Activated CD4-positive, alpha-beta T cell treated with anti-CD3 and anti-CD28 coated beads, Interleukin-2, amount 50 U/mL, for 48 hours (primary cell): ENCODE data around the gene CDH8.
"Not testable (repeated sequence)": the region's sequence is repeated elsewhere in the genome, so short reads cannot be mapped to it uniquely, and the experiment has no call there.

Source experiments
- DNase-seq, 2 experiments: peaks; one replicate each; pipeline ENCODE4 v3.0.0-alpha.2; 2020

CDH8 gene

DNA sequence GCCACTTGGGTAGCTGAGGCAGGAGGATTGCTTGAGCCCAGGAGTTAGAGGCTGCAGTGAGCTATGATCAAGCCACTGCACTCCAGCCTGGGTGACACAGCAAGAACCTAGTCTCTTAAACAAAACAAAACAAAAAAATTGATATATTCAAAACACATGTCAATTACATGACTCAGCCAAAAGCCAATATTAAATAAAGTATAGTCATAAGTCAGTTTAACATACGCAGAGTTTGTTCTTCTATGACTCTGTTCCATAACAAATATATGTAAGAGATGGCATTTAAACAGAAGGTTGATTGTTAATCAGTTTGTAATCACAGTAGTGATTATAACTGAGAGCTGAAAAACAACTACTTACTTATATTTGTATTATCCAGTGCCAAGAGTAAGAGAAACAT lies 106.5 kb downstream of the CDH8 start:
- no peak for DNase-seq

DNA sequence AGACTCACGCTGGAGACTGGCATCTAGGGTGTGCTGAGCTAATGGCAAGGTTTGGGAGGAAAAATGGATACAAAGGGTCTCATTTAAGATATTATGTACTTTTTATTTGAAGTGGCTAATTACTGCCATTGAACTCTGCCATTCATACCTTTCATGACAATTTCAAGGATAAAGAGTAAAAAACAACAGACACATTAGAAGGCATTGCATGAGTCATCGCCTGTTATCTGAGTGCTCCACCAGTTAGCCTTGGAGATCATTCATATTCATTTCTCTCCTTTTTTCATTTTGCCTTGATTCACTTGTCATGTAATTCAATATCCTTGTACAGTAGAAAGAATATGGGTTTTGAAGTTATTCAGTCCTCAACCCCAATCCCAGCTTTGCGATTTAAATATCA lies 109.5 kb downstream of the CDH8 start:
- no peak for DNase-seq

DNA sequence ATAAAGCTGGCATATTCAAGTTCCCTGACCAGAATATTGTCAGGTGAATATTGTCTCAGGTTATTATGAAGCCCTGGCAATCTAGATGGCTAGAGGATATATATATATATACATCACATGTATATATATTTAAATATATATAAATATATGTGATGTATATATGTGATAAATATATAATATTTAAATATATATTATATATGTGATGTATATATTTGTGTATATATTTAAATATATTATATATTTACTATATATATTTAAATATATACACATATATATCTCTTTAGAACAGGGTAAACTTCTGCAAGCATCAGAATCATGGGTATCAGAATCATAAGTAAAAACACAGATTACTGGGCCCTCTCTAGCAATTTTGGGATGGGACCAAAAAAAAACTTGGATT lies 112.6 kb downstream of the CDH8 start:
- no peak for DNase-seq

DNA sequence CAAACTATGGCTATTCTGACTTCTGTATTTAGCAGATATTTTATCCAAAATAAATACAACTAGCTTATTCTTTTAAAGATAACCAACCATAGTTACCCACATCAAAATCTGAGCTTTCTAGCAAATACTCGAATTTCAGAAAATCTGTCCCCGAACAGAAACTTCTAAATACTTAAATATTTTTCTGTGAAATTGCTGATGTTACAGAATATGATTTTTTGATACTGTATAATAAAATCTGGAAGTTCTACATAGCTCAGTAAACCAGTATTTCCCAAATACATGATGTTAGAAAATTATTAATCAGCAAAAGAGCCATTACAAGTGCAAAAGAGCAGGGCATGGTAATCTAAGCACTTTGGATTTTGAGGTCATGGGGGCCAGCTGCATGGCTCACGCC lies 114.9 kb downstream of the CDH8 start:
- no peak for DNase-seq

DNA sequence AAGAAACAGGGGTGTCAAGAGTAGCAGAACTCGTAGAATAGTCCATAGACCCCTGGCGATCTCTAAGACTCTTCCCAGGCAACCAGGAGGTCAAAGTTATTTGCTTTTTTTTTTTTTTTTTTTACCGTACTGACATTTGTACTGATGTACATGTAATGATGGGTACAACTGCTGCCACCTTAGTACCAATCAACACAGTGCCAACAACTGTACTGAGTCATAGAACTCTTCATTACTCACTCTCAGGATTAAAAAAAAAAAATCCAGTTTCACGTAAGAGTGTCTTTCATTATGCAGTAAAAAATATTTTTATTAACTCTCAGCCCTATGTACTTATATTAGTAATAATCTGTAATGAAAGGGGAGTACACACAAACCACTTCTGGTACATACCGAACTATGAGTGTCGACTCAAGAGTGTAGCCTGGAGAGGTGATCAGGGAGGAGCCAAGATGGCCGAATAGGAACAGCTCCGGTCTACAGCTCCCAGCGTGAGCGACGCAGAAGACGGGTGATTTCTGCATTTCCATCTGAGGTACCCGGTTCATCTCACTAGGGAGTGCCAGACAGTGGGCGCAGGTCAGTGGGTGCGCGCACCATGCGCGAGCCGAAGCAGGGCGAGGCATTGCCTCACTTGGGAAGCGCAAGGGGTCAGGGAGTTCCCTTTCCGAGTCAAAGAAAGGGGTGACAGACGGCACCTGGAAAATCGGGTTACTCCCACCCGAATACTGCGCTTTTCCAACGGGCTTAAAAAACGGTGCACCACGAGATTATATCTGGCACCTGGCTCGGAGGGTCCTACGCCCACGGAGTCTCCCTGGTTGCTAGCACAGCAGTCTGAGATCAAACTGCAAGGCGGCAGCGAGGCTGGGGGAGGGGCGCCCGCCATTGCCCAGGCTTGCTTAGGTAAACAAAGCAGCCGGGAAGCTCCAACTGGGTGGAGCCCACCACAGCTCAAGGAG lies 118.1 kb downstream of the CDH8 start:
- not testable (repeated sequence) for DNase-seq

DNA sequence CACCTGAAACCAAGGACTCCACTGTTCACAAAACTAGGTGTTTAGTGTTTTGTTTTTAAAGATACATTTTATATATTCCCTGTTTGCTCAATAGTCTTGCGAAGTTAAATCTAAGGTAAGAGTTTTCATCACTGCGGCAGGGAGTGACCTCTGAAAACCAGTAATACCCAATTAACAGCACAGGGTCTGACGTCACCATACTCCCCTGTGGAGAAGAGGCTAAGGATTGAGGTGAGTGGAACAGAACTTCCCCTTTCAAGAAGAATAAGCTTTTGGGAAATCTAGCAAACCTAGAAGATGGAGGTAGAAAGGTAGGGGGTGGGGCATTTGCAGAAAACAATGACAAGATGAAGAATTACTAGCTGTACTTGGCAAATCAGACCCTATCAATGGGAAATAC lies 120.7 kb downstream of the CDH8 start:
- DNase-seq: no peak

DNA sequence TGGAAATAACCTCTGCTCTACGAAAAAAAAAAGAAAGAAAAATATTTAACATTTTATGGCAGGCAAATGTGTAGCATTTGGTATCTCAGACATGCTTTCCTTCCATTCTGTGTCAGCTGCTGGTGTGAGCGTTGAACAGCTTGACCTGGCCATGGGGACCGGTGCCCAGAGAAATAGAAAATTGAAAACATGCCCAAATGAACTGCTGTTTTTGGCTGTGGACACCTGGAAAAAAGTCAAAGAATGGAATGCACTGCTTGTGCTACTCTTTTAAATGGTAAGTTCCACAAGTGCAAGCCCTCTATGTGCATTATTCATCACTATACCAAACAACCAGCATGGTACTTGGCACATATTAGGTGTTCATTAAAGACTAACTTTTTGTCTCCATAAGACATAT lies 127.2 kb downstream of the CDH8 start:
- no peak for DNase-seq

DNA sequence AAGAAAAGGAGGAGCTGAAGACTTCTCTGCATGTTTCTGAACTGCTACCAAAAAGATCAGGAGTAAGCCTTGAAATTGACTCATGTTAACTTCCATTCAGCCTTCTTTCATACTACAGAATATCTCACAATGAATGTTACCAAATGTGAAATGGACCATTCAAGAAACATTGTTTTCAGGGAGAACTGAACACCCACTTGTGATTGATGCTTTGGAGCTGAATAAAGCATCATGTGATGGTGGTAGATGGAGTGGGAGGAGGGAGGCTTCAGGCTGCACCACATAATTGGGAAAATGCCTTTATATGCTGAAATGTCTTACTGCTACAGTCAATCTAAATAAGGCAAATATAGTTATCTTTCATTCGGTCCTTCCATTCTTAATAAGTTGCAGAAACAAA lies 127.8 kb downstream of the CDH8 start:
- no peak for DNase-seq

DNA sequence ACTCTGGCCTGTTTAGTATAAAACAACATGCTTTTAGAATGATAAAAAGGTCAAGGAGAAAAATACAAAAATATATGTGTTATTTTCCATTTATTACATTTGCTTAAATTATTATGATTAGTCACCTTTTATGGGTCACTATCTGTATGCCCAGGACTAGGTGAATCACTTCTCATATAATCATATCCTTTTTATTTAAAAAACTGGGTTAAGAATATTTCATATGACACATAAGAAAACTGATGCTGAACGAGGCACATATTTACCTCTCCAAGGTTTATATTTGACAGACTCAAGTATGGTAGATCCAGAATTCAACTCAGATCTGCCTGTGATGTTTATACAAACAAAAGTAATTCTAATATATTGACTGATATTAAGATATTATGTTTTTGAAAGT lies 134.5 kb downstream of the CDH8 start:
- DNase-seq: no peak

DNA sequence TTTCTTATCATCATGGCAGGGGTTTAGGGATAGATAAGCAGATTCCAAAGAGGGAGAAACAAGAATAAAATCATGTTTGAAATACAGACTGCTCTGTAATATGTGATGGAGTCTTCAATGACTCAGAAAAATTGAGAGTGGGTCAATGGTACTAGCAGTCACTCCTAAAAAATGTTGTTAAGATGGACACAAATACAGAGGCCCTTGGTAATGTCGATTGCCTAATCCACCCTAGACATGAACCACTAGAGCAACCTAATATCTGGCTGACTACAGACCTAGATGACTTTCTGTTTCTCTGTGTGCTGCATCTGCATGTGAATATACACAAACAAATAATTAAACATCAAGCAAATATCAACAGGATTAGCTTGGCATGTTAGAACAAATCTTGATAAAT lies 135.8 kb downstream of the CDH8 start:
- DNase-seq: no peak

DNA sequence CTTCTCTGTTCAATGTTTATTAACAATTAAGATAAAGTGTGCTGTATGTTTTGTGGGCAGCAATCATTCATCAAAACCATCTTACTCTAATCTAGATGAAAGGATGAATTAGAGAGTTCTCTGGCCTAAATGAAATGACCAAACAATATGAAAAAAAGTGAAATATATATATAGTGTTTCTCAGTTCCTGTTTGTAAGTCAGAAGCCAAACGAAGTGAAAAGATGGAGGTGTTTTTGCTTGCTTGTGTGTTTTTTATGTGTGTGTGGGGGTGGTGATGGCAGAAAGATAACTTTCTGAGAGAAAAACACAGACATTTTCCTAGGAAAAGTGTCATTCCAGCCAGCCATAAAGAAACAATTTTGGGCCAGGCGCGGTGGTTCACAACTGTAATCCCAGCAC lies 138.6 kb downstream of the CDH8 start:
- DNase-seq: no peak

DNA sequence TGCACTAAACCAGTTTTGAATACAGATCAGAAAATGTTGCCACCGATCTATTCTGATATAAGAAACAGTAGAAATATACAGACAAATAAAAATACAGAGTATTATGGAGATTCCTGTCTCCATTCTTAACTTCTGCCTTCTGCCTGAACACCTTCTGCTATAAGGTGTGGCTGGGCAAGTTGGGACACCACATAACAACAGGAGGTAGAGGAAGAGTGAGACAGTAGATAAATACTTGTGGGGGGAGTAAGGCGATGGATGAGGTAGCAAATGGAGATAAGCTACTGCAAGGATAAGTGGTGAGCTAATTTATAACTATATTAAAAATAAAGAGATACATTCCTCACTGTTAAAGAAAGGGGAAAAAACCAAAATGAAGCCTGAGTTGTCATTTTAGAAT lies 143.7 kb downstream of the CDH8 start:
- no peak for DNase-seq

DNA sequence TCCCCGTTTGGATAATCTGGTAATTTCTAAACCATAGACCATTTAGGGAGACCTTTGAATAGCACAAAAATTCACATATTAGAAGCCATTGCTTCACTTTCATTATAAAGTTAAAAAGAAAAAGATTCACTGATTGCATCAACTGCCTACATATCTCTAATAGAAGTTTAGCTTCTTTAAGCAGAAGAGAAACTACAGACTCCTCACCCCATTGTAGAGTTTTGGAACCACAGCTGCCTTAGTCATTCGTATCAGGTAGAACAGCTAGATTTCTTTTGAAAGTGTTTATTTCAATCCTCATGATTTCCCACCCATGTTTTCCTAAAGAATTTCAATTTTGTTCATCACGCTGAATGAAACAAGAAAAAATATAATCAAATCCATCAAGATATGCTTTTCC lies 144.8 kb downstream of the CDH8 start:
- no peak for DNase-seq

DNA sequence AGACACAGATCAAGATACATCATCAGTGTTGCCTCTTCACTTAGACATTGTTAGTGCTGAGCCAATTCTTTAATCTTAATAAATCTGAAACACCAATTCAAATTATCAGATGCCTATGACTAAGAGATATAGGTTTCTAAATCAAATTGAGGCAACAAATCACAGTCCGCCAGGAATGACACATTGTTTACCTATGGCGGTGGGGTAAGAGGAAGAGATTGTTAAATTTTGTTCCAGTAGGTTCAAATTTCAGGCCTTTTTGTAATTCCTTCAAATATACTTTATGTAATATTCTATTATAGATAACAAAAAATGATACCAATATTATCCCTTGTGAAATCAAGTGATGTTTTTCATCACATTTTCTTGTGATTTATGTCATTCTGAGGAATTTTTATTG lies 145.9 kb downstream of the CDH8 start:
- no peak for DNase-seq

DNA sequence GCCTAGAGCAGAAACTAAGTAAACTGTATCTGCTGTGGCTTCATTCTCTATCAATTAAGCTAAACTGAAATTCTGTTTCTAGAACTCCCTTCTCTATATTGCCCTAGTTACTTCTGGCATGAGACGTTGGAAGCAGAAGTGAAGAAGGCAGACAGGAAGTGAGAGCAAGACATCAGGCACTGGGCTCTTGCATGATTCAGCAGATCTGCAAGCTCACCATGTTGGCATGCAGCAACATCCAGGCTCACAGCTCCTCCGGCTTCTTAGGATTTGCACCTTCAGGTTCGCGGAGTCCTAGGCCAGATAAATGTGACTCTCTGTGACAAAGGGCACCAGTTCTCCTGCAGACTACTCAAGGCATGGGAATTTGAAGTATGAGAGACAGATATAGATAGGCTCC lies 148.3 kb downstream of the CDH8 start:
- DNase-seq: no peak

DNA sequence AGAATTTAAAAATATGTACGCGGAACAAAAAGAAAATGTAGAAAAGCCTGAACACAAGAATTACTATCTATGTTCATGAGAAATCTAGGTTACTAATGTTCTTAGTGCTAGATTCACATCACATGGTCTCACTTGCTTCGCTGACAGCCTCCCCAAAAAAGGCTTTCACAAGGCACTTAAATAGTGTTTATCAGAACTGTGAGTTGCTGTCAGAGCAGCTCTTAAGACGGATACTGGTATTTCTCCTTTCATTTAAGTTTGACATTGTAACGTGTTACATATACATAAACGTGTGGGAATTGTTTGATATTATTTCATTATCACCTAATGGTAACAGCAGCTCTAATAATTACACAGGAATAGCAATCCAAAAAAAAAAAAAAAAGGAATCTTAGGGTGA lies 150.9 kb downstream of the CDH8 start:
- DNase-seq: no peak

DNA sequence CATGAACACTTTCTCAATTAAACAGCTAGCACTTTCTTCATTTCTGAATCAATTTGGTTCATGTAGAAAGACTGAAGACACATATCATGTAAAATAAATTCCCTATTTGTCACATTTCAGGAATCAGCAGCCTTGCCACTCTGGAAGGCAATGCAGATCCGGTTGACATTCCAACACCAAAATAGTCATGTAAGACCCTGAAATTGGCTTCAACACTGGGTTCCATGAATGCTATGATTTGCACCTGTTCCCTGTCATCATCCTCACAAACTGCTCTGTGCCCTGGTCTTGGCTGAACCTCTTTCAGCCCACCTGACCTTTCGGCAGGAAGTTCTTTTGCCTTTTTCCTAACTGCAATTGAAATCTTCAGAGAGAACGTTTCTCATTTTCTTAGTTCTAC lies 156.9 kb downstream of the CDH8 start:
- DNase-seq: no peak

DNA sequence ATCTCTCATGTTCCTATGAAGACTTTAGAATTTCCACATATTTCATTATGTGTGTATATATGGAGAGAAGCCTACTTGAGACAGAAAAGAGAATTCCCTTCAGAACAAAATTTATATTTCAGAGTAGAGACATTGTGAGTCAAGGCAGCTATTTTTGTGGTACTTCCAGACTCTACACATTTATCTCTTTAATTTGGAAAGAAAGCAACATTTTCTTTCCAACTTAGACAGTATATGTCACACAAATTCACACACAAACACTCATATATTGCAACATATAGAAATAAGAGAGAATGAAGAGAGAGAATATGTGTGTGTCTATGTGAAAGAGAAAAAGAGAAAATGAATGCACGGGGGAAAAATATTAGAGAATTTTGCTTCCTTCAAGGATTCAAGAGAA lies 158.8 kb downstream of the CDH8 start:
- no peak for DNase-seq

DNA sequence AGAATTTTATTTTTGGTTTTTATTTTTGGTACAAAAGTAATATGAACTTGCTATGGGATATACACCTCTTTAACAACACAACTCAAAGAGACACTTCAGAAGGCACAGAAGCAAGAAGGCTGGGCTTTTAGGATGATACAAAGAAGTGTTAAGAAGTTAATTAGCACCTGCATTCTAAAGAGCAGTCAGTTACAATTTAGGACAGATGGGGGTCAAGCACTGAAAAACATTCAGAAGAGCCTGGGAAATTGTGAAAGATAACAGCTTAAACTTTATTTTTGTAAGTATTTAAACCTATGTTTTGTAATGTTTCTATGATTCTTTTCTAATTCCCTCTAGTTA lies 163.5 kb downstream of the CDH8 start:
- DNase-seq: no peak

DNA sequence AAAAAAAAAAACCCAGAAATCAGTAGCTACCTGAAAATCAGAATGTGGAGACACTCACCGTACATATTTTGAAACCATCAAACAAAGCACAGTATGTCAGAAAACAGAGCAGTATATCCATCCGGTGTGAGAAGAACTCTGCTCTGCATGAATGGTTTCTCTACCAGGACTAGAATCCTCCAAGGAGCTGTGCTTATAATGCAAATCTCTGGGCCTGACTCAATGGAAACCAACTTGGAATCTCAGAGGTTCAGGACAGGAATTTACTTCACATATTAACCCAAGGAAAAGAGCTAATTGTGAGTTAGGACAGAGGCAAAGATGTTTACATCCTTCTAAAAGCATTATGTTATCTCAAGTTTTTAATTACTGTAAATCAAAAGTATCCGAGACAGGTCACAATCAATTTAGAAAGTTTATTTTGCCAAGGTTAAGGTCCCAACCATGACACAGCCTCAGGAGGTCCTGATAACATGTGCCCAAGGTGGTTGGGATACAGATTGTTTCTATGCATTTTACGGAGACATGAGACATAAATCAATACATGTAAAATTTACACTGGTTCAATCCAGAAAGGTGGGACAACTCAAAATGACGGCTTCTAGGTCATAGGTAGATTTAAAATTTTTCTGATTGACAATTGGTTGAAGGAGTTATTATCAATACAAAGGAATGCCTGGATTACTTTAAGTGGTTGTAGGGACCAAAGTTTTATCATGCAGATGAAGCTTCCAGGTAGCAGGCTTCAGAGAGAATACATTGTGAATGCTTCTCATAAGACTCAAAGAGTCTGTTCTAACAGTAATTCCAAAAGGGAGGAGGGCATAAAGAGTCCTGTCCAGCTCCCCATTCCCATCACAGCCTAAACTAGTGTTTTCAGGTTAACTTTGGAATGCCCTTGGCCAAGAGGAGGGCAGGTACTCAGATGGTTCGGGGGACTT lies 164.1 kb downstream of the CDH8 start:
- no peak for DNase-seq

DNA sequence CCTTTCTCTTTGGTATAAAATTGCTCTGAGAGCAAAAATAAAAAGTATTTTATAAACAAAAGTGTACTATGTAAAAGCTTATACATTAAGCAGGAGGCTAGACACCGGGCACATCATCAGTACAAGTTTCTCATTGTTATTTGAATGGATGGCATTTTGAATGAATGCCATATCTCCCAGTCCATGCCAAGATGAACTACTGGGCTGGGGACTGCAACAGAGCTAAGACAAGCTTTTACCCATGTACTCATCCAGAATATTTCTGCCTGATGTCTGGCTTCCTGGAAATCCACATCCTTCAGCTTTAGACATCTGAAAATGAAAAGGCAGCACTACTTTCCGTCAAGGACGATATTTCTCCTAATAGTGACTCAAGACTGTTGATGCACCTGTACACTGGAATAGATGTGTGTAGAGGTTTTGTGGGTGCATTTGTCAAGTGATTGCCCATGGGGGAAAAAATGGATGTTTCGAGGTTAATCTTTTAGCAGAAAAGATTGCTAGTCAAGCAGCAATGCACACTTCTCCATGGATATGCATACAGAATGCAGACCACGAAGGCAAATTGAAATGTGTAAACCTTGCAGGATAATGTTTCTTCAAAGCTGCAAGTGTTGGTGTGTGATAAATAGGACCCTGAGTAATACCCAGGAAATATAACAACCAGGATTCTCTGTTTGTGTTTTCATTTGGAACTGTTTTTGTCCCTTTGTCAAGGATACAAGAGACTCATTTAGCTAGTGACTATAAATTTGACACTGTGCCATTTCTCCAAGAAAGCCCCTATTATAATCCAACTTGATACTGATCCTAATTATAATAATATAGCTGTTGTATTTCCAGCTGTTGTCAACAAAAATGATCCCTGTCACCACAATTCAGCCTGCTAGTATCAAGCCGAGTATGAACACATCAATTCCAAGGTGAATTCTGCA lies 173.8 kb downstream of the CDH8 start:
- DNase-seq: no peak

DNA sequence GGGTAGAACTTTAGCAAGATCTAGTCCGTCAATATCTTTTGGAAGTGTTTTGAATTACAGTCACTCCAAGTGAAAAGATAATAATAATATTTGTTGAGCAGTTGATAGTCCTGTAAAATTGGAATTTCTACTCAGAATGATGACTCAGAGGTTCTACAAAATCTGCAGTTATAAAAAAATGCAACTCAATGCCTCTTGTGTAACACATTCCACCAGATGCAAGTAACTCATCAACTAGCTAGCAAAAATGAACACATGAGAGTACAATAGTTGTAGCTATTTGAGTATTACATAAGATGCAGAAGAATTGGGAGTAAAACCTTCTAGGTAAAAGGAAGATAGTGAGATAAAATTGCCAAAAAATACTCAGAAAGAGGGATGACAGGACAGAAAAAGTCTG lies 177.2 kb downstream of the CDH8 start:
- DNase-seq: no peak

DNA sequence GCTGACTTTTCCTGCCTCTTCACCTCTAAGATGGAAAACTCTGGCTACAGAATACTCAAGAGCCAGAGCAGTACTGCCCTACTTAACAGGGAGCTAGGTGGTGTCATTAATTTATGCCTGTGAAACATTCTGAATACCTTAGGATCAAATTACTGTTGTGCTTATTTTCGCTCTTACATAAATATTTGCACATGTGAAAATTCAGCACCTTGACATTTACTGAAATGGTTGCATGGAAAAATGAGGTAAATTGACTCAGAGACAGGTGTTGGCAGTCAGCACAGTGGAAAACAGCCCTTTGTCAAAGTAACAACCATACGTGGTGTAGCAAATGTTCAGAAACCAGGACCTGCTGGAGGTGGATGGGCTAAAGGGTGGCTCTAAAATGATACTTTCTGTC lies 193.6 kb downstream of the CDH8 start:
- no peak for DNase-seq
